ENCODE results near the gene SLC16A11. TPM values are rescaled to one million over a fixed set of nuclear protein-coding genes. Genes with fewer than 3 reads are reported as not detected.

The SLC16A11 gene
- total and polyA plus RNA-seq, 2 of the 4 experiments (the other 2 are of a cell fraction) = not detected

GRCh38 chr17:7068268-7068667 is 24.4 kb upstream of the SLC16A11 start:
- CTCF ChIA-PET = no interaction called here
- BruUV-seq (replicated peaks) = no TSS peak

More at GRCh38 chr17:7068268-7068667, 24.4 kb upstream of the SLC16A11 start:
- Histone ChIP-seq H3K4me1 (ENCODE audit: control insufficient read depth, insufficient read depth, low read length) (no peaks in the 10 kb centered on the region), H3K79me1 (ENCODE audit: low read depth in 1 of 2, low read length in 2 of 2) (no peaks in the 10 kb centered on the region), H3K4ac (ENCODE audit: low read depth, low read length) (no peak overlapping the region), H3K27ac (ENCODE audit: insufficient read depth, low read length) (no peak overlapping the region), H2AK5ac (ENCODE audit: low read depth, low read length) (no peak overlapping the region), H3K14ac (replicated peaks; ENCODE audit: low read depth, low read length) (no peak overlapping the region), H3K23ac (ENCODE audit: low read depth, low read length) (no peak overlapping the region), H4K91ac (ENCODE audit: insufficient read depth, low read depth, low read length) (no peak overlapping the region), H4K20me1 (ENCODE audit: insufficient read depth, low read length) (no peaks in the 10 kb centered on the region), H2BK5ac (ENCODE audit: low read depth, low read length, poor library complexity, severe bottlenecking) (no peak overlapping the region), H3K9me3 (ENCODE audit: control insufficient read depth, insufficient read depth, low read length) (peaks cover 5% of the 10 kb centered on the region), H3K4me3 (ENCODE audit: insufficient read depth, low read depth, low read length) (no peak overlapping the region), H2BK120ac (ENCODE audit: low read depth, low read length) (no peak overlapping the region), H3K9me1 (ENCODE audit: insufficient read depth, low read length) (no peaks in the 10 kb centered on the region), H4K8ac (ENCODE audit: low read depth in 2 of 2, low read length in 2 of 2) (no peak overlapping the region), H3K36me3 (ENCODE audit: control insufficient read depth, insufficient read depth, low read length) (no peaks in the 10 kb centered on the region), H2AFZ (replicated peaks; ENCODE audit: low read length, poor library complexity) (no peak overlapping the region), H3K27me3 (ENCODE audit: control insufficient read depth, insufficient read depth, low read length) (peaks cover 26% of the 10 kb centered on the region), H2BK15ac (ENCODE audit: low read depth, low read length) (no peak overlapping the region), H3K56ac (ENCODE audit: extremely low read depth, insufficient read depth, low read length) (no peak overlapping the region), H4K5ac (ENCODE audit: low read depth, low read length) (no peak overlapping the region), H2AK9ac (replicated peaks; ENCODE audit: low read depth, low read length, poor library complexity) (no peak overlapping the region), H3K9ac (ENCODE audit: low read depth, low read length) (no peak overlapping the region), H3K18ac (ENCODE audit: low read depth, low read length) (no peak overlapping the region), H3K4me2 (ENCODE audit: low read depth, low read length) (no peak overlapping the region), H2BK20ac (ENCODE audit: low read depth, low read length) (no peak overlapping the region)
- no CpG with 5 or more reads among the region's 1 CpG for WGBS, 2 experiments (ENCODE audit: extremely low coverage in 2 of 2, insufficient read length in 1 of 2)
- DNase-seq = no peak
- dilution Hi-C loops (cut with HindIII; ENCODE audit: low sequenced_read_pairs, unreplicated experiment) = no loop called here
- intact Hi-C loops (cut with micrococcal nuclease) = no loop called here
- no peak for ATAC-seq (ENCODE audit: low read depth)
- in situ Hi-C loops (cut with MboI; ENCODE audit: low sequenced_read_pairs) = loop anchor here (25.0 kb wide), 1 partner anchor 469 kb away; the partner anchor contains the start of gene TNFSF12
- TF ChIP-seq CTCF (conservative IDR thresholded peaks at IDR 0.05; ENCODE audit: low read depth, low read length) = no peak
- no peak for TF ChIP-seq CEBPB (IDR thresholded peaks at IDR 0.05; ENCODE audit: low read depth, low read length)
- no peak for TF ChIP-seq NFE2L2 (IDR thresholded peaks at IDR 0.05; ENCODE audit: low read depth, low read length)
- no peak for TF ChIP-seq RAD21 (IDR thresholded peaks at IDR 0.05; ENCODE audit: low read length)
- TF ChIP-seq BHLHE40 (IDR thresholded peaks at IDR 0.05; ENCODE audit: low read depth, low read length) = no peak
- no peak for TF ChIP-seq USF2 (IDR thresholded peaks at IDR 0.05; ENCODE audit: low read depth, low read length)
- no peak for TF ChIP-seq ELK1 (IDR thresholded peaks at IDR 0.05; ENCODE audit: borderline replicate concordance, low read depth, low read length)
- TF ChIP-seq MAFK (IDR thresholded peaks at IDR 0.05; ENCODE audit: low read depth, low read length) = no peak
- no peak for TF ChIP-seq MAZ (IDR thresholded peaks at IDR 0.05; ENCODE audit: borderline replicate concordance, low read depth, low read length)
- no peak for TF ChIP-seq RCOR1 (IDR thresholded peaks at IDR 0.05; ENCODE audit: insufficient replicate concordance, low read length)
- no peak for TF ChIP-seq MXI1 (IDR thresholded peaks at IDR 0.05; ENCODE audit: borderline replicate concordance, low read depth, low read length)
- no peak for TF ChIP-seq CHD1 (IDR thresholded peaks at IDR 0.05; ENCODE audit: low read depth, low read length)
- TF ChIP-seq RFX5 (IDR thresholded peaks at IDR 0.05; ENCODE audit: low read depth, low read length) = no peak
- no peak for TF ChIP-seq SMC3 (IDR thresholded peaks at IDR 0.05; ENCODE audit: low read depth, low read length)
- no peak for TF ChIP-seq POLR2A (IDR thresholded peaks at IDR 0.05; ENCODE audit: low read depth, low read length)
- no peak for TF ChIP-seq FOS (IDR thresholded peaks at IDR 0.05; ENCODE audit: low read depth, low read length)
- POLR2A ChIA-PET (ENCODE audit: unreplicated experiment) = interaction anchor here (0.7 kb wide), 1 partner anchor 246 kb away, joined by 3 read pairs; no protein-coding TSS in a partner anchor

All from IMR-90 (cell line).